GM18505 (cell line): ENCODE results near the gene CHAD.
A peak's percentile ranks its signal among the peaks of the same experiment; 100 is the strongest.

Experiments used
- ATAC-seq: cut with Tn5 transposase; IDR thresholded peaks from one replicate; pipeline ENCODE4 v1.9.1; 2021; ENCODE audit not compliant: unreplicated experiment
- POLR2A ChIP-seq: IDR thresholded peaks from 4 replicates; pipeline ENCODE4 v1.6.1; 2011; ENCODE audit warnings: borderline replicate concordance; ENCODE audit not compliant: insufficient read depth, insufficient read length; ENCODE audit errors: extremely low read depth

The CHAD gene

DNA sequence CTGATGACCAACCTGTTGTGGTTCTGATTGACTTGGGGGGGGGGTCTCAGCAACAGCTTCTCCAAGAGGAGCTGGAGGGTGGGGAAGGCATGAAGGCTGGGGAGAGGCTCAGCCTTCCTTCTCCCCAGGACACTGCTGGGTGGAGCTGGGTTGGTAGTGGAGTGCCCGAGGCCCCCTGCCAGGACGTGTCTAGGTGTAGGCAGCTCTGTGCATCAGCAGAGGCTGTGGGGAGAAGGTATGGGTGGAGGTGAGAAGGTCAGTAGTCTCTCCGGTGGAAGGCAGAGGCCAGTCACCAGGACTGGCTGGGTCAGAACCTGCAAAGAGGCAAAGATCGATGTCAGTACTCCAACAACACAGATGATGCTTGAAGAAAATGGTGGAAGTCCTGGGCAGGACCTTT, 3.9 kb downstream of the CHAD start:
- no peak for ATAC-seq
- no peak for TF ChIP-seq POLR2A

DNA sequence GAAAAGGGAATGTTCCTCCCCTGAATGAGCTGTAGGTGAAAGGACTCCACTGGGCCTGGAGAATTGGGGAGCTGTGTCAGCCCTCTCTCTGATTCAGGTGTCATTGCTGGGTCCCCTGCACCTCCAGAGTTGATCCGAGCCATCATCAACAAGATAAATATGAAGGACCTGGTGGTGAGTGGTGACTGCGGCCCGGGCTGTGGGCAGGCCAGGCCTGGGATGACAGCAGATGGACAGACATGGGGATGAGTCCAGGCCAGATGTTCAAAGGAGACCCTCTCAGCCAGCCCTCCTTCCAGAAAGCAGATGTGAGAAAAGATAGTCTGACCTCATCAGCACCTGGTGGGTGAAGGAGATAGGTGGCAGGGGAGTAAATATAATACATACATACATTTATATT, 4.6 kb downstream of the CHAD start:
- no peak for ATAC-seq
- TF ChIP-seq POLR2A = no peak

DNA sequence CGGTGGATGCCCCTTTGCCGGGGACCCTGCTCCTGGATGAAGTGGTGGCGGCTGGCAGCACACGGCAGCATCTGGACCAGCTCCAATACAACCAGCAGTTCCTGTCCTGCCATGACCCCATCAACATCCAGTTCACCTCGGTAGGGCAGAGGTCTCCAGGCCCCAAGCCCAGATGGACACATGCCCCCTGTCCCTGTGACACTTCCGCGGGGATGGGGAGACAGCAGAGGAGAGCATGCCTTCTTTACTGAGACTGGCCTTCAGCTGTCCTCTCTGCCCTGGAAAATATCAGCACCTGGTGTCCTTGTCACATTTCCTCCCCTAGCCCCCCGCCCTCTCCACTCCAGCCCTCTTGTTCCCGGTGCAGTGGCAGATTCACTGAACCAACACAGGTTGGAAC, 6.2 kb downstream of the CHAD start:
- no peak for TF ChIP-seq POLR2A
- no peak for ATAC-seq

DNA sequence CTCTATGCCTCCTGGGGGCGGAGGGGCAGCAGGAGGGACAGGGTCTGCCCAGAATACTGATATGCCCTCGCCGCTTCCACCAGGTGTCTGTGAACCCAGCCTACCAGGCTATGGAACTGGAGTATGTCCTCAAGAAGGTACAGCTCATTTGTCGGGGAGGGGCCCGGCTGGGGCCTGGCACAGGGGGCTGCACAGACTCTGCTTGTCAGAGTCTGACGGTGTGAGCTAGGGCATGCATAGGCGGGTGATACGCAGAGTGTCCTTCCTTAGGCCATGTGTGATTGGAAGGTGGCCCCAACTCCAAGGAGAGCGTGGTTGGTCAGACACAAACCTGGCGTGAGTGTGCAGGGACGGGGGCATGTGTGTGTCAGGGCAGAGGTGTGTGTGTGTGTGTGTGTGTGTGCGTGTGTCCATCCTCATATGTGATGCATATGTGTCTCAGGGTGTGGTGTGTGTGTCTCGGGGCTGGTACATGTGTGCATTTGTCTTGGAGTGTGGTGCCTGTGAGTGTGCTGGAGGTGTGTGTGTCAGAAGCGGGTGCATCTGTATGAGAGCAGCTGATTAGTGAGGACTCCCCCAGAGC, 7.0 kb downstream of the CHAD start:
- ATAC-seq = no peak
- TF ChIP-seq POLR2A = no peak

DNA sequence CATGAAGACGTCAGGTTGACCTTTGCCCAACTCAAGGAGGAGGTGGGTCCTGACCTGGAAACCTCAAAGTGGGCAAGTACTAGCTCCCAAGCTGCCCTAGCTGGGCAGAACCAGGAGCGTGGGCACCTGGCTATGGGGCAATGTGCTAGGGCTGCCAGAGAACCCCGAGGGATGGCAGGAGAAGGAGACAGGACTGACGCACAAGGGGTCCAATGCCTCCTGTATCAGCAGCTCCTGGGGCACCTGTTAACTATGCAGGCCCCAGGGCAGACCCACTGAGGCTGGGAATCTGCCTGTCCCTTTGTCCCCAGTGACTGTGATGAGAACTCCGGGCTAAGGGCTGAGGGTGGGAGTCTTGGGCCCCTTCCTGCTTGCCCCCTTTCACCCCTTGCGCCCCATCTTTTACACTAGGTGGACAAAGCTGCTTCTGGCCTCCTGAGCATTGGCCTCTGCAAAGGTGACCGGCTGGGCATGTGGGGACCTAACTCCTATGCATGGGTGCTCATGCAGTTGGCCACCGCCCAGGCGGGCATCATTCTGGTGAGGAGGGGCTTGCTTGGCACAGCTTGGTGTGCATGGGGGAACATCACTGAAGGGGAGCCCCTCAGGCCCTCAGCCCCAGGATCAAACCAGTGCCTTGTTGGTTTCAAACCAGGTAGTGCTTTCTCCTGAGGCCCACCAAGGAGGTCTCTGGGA, 7.7 kb downstream of the CHAD start:
- ATAC-seq = no peak
- TF ChIP-seq POLR2A = no peak

DNA sequence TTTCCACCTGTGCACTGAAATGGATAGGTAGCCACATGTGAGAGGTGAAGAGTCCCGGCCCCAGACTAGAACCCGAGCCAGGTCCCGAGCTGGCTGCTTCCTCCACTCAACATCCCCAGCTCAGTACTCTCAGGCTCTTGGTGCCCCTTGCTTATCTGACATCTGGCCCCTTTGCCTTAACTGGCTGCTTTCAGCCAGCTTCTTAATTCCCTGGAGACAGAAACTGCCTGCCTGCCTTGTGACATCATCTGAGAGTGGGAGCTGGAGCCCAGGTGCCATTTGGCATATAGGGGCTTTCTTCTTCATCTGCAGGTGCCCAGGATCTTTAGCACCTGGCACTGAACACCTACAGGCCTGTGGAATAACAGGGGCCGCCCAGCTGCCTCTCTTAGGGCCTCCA, 8.9 kb downstream of the CHAD start:
- no peak for ATAC-seq
- no peak for TF ChIP-seq POLR2A

DNA sequence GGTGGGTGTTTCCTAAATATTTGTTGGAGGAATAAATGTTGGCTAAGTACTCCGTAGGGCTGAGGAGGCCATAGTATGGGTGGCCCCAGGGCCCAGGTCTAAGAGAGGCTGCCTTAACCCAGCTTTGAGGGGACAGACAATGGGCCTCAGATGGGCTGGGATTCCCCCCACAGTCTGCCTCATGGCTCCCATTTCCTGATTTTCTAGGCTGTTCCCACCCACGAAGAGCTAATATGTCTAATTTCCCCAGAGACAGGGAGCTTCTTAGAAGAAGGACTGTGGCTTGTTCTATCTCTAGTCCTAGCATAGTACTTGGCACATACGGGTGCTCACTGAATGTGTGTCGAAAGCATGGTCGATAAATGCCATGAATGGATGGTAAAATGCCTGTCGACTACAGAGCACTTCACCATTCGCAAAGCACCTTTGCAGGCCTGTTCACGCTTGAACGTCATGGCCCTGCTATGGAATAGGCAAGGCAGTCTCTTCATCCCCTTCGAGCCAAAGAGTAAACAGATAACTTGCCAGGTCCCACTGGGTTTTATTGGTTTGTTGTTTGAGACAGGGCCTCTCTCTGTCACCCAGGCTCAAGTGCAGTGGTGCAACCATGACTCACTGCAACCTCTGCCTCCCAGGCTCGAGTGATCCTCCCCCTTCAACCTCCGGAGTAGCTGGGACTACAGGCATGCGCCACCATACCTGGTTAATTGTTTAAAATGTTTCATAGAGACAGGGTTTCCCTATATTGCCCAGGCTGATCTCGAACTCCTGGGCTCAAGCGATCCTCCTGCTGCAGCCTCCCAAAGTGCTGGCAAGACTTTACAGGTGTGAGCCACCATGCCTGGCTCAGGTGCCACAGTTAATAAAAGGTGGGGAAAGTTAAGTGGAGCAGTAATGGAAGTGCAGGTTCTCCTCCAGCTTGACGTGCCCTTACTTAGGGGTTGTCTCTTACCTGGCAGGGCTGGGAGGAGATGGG, 9.7 kb downstream of the CHAD start:
- ATAC-seq = no peak
- TF ChIP-seq POLR2A = no peak

DNA sequence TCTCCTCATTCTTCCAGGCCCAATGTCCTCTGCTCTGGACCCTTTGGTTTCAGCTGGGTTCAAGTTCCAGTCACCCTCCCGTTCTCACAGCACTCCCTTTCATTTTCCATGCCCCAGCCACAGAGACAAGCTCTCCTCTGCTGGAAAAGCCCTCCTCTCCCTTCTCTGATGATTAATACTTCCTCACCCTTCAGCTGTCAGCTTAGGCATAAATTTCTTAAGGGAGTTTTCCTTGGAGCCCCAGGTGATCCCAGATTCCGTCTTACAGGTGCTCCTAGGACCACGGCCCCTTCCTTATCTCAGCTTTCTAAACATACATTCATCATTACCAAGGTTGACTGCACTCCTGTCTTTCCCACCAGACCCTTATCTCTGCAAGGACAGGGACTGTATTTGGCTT, 10.4 kb downstream of the CHAD start:
- no peak for ATAC-seq
- no peak for TF ChIP-seq POLR2A

DNA sequence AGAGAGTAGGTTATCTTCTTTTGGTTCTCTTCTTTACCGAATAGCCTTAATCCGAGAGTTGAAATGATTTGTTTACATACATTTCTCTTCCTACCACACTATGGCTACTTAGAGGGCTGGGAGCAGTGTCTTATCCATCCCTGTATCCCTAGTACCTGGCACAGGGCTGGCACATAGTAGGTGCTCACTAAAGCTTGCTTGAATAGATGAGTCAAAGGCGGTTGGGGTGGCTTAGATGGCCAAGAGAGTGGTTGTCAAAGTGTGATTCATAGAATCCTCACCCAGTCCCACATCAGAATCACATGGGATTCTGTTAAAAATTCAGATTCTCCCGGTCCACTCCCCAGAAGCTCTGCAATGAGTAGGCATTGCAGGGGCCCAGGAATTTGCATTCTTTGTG, 11.1 kb downstream of the CHAD start:
- no peak for ATAC-seq
- TF ChIP-seq POLR2A = no peak

DNA sequence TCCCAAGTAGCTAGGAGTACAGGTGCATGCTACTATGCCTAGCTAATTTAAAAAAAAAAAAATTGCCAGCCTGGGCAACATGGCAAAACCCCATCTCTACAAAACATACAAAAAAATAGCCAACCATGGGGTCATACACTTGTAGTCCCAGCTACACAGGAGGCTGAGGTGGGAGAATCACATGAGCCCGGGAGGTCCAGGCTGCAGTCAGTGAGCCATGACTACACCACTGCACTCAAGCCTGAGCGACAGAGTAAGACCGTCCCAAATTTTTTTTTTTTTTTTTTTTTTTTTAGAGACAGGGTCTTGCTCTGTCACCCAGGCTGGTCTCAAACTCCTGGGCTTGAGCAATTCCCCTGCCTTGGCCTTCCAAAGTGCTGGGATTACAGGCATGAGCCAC, 14.8 kb downstream of the CHAD start:
- no peak for TF ChIP-seq POLR2A

DNA sequence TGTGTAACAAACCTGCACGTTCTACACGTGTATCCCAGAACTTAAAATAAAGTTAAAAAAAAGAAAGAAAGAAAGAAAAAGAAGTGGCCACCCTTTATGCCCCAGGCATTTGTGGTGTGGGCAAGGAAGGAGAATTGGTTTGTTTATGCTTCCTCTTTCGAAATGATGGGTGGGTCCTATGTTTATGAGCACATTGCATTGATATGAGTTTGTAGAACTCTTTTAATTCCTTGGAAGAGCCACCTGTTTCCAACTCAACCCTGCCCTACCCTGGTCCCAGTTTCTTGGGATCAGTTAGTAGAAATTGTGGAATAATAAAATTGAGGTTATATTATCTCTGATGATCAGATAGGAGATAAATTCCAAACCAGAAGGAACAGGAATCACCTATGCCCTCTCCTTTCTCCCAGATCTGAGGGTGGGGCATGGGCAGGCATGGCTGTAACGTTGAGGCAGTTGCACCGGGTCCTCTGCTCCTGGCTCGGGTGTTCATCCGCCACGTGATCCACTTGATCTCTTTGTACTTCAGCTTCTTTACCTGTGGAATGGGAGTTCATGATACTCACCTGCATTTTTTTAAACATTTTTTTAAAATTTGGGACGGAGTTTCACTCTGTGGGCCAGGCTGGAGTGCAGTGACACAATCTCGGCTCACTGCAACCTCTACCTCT, 15.9 kb downstream of the CHAD start:
- no peak for TF ChIP-seq POLR2A
- ATAC-seq = peak; percentile 66

More for the DNA sequence above, 14.8 kb downstream of the CHAD start:
- ATAC-seq = no peak

DNA sequence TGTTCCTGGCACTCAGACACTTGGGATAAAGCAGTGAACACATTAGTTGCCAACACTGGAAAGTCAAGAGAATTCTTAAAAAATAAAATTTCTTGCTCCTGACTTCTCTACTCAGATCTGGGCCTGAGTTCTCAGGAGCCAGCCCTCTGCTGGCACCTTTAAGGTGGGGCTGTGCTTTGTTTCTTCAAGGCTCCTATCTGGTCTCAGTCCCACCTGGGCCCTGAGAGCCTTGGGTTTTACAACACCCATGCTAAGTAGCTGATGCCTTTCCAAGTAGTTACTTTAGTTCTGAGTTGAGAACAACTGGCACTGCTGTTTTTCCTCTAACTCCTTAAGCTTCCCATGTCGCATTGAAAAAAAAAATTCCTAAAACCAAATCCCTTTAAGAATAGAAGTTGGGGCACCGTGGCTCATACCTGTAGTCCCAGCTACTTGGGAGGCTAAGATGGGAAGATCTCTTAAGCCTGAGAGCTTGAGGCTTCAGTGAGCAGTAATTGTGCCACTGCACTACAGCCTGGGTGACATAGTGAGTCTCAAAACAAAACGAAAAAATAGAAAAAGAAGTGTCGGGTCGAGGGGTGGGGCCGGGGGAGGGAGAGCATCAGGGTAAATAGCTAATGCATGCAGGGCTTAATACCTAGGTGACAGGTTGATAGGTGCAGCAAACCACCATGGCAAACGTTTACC, 16.6 kb downstream of the CHAD start:
- ATAC-seq = peak; percentile 29
- no peak for TF ChIP-seq POLR2A

DNA sequence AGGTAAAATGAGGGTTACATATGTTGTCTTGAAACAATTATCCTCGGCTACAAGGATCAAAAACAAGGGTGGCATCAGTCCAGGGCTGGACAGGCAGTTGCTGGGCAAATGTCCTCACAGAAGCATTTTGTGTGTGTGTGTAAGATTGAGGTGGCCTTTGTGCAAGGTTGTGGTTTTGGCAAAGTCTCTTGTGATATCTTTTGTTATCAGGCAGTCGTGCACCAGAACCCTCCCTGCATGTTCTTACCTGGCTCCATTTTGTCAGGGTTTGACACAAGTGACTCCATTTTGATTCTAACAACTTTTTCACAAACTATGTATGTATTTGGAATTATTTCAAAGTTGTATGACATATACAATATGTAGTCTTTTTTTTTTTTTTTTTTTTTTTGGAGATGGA, 20.0 kb downstream of the CHAD start:
- ATAC-seq = no peak
- no peak for TF ChIP-seq POLR2A
